Neural progenitor cell (in vitro differentiated cells): Measurements from ENCODE around the gene G6PD.

Experiments used
- CTCF ChIP-seq: fragments of 200-600 bp; sonication (generic); IDR thresholded peaks from 2 replicates; pipeline ENCODE4 v1.5.1; 2017; ENCODE audit warnings: antibody characterized with exemption, mild to moderate bottlenecking
- EZH2 ChIP-seq: fragments of 200-600 bp; sonication (generic); IDR thresholded peaks from 2 replicates; pipeline ENCODE4 v1.6.1; 2017; ENCODE audit warnings: antibody characterized with exemption, mild to moderate bottlenecking, moderate library complexity
- EZH2phosphoT487 ChIP-seq: fragments of 200-600 bp; sonication (generic); IDR thresholded peaks from 2 replicates; pipeline ENCODE4 v1.6.1; 2017; ENCODE audit warnings: antibody characterized with exemption

DNA sequence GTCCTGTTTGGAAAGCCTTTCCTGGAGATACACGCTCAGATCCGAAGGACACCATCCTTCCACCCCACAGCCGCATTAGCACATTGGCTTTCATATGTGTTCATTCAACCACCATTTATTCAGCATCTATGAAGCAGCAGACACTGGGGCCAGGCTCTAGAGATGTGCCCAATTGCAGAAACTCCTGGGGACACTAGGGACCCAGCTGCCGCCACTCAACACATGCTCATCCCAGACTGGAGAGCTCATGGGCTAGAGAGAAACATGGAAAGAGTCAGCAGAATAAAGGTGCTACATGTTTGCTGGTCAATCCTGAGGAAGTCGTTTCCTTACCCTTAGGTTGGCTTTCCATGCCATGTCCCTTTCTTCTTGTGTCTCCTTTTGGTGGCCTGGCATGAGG lies 45.9 kb upstream of the G6PD start:
- TF ChIP-seq CTCF (no peak), EZH2 (no peak), EZH2phosphoT487 (no peak)
